HG03565 (cell line): Measurements from ENCODE around the gene HOPX.
"Not testable (repeated sequence)": the region's sequence is repeated elsewhere in the genome, so short reads cannot be mapped to it uniquely, and the experiment has no call there.

ENCODE experiments used
- ATAC-seq: cut with Tn5 transposase; IDR thresholded peaks from one replicate; pipeline ENCODE4 v1.9.1; 2021; ENCODE audit warnings: mild to moderate bottlenecking, moderate library complexity; ENCODE audit not compliant: unreplicated experiment

The HOPX gene

GRCh38 chr4:56689201-56689969, 8.3 kb upstream of the HOPX start:
- no peak for ATAC-seq

GRCh38 chr4:56688094-56688647, 7.1 kb upstream of the HOPX start:
- no peak for ATAC-seq

- ATAC-seq, result no peak
These were observed 5.6 kb upstream of the HOPX start for GRCh38 chr4:56686537-56687231.

DNA sequence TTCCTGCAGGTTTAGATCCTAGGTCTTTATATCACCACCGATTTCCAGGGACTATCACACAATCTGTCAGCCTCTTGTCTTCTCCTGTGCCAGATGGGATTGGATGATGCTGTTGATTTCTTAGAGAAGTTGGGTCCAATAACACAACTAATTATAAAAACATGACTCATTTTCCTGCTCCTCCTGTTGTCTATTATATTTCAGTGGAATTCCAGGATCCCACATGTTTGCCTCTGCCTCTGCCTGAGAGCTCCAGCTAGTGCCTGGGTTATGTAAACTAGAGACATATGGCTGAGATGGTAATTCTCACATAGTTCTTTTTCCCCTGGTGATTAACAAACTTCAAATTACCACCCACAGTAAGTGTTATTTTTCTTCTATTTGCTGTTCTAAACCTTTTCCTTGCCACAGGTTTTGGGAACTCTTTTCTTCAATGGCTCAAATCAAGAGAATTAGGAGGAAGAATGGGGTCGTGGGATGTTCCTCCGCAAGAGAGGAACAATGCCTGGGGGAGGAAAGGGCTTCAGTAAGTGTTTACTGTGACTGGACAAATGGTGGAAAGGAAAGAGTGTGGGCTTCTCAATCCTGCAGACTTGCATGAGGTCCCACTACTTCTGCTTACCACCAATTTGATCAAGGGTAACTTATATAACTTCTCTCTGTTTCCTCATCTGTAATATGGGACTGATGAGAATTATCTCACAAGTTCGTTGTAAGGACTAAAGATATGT, 3.4 kb upstream of the HOPX start:
- no peak for ATAC-seq

DNA sequence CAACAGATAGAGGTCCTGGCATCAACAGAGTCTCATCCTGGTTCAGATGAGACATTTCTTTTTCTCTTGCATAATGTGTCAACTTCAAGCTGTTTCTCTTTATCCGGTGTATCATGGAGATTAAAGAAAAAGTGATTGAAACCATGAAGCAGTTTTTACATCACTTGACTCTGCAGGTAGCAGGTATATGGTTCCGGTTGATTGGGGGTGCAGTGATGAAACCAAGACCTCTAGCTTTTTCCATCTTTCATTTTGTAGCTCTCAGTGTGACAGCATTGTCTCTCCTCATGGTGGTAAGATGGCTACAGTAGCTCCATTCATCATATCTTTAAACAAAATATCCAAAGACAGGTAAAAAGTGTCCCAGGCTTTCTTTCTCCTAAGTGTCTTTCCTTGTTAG, 2.4 kb upstream of the HOPX start:
- ATAC-seq, result no peak

GRCh38 chr4:56681853-56682525, 893 bp upstream of the HOPX start:
- ATAC-seq, result no peak

DNA sequence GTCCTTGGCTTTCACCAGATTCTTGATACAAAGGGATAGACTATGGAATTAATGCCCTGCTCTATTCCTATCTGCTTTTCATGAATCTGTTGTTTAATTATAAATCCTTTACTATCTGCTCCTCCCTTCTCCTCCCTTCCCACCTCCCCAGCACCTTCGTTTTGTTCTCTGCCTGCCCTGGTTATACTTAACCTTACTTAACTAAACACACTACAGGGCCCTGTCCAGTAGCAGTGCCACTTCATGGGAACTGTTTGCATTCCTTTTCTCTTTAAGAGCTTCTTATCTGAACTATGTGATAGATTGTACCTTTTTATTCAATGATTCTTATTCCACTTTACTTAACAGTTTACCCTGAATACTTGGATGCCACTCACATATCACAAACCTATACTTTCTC, 830 bp downstream of the HOPX start:
- ATAC-seq, result no peak

- ATAC-seq, result no peak
These were observed 3.4 kb downstream of the HOPX start for GRCh38 chr4:56677711-56678110.

DNA sequence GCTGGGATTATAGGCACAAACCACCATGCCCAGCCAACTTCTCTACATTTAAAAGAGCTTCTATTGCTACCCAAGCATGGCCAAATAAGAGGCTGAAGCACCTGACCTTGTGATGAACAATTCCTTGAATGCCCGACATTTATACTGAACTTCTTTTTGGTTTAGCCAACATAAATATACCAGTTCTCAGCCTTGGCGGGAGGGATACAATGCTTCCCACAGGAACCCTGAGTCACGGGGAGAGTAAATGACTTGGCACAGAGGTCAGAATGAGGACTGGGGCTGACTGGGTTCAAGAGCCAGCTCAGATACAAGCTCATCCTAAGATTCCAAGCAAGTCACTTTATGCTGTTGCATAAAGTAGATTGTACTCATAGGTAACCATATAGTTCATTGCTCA, 6.1 kb downstream of the HOPX start:
- no peak for ATAC-seq

- no peak for ATAC-seq
These were observed 9.2 kb downstream of the HOPX start for GRCh38 chr4:56671860-56672259.

- no peak for ATAC-seq
These were observed 9.7 kb downstream of the HOPX start for GRCh38 chr4:56671373-56671772.

- ATAC-seq, result no peak
These were observed 12.8 kb downstream of the HOPX start for GRCh38 chr4:56668267-56668666.

DNA sequence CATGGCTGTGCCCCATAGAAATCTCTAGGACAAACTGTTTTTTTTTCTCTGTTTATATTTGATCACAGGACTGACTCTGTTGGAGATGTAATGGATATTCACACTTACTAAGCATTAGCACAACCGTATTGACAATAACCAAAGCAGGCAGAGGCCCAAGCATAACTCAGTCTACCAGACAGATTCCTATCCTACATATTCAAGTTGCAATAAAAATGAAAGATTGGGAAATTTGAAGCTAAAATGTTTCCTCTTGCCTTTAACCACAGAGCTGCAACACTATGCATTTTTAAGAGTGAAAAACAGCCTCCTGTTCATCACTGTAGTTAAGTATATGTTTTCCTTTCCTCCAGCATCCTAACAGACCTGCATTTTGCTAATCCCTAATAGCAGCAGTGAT, 13.7 kb downstream of the HOPX start:
- ATAC-seq, result not testable (repeated sequence)

GRCh38 chr4:56666279-56666678, 14.8 kb downstream of the HOPX start:
- ATAC-seq, result no peak

GRCh38 chr4:56665781-56666180, 15.3 kb downstream of the HOPX start:
- no peak for ATAC-seq

GRCh38 chr4:56662782-56663468, 18.2 kb downstream of the HOPX start:
- ATAC-seq, result no peak

DNA sequence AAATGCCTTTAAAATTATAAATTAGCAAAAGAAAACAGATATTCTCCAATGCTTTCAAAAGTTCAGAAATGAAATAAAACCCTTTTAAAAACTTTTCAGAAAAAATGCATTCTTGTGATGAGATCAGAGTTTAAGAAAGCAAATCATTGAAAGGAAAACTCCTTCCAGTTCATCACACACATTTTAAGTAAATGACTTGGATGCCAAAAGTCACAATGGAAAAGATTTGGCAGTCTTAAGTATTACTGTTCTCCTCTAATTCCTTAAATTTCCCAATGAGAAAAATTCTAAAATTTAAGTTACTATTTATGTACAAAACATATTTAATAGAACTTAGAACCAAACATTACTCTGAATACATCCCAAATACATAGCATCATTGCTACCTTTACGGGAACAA, 21.1 kb downstream of the HOPX start:
- ATAC-seq, result no peak

GRCh38 chr4:56658528-56658927, 22.6 kb downstream of the HOPX start:
- ATAC-seq, result no peak

DNA sequence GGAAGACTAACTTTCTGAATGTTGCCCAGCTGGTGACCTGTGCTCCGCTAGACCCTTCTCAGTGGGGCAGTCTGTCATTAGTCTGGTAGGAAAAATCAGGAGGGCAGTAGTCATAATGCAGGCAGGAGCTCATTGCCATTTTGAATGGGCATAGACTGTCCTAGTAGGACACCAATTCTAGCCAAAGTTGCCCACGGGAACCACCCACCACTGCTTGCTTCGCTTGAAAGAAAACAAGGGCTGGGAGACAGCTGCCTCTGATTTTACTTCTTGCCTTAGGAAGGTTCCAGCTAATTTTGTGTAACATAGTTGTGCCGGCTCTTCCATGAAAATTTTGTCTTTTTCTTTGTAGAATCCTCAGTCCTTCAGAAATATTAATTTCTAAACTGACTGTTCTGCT, 23.3 kb downstream of the HOPX start:
- no peak for ATAC-seq

DNA sequence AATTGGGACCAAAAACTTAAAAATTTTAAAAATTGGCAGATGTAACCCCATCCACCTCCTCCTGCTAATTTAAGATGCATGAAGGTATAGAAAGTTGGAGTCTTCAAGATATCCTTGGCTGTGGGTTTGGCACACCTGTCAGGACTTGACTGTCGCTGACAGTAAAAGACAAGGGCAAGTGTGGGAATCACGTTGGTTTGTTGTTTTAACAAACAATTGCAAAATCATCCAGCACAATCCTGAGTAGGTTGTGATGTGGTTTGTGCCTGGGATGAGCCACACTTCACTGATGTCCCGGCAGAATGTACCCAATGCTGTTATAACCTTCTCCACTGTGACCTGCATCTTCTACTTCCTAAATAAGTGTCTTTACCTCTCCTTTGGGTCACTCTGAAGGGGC, 24.0 kb downstream of the HOPX start:
- ATAC-seq, result no peak

DNA sequence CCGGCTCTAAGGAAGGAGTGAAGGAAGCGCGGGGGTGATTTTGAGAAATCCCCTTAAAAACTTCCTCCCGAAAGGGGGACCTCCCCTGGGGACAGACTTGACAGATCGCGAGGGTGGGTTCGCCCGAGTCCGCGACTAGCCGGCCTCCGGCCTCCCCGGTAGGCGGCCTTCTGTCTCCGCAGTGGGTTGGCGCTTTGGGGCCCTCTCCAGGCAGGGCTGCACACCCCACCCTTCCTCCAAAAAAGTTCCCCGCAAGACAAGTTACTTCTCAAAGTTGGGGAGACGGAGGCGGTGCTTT, 24.8 kb downstream of the HOPX start:
- ATAC-seq, result no peak
